Astrocyte of the cerebellum (primary cell): Measurements from ENCODE around the gene STC2.

Source experiments
- DNase-seq: peaks from one replicate; pipeline ENCODE4 v3.0.0-alpha.2; 2011; ENCODE audit warnings: low read depth
- H3K4me3 ChIP-seq: 2 replicates; pipeline ENCODE4 v1.5.1; 2011; ENCODE audit warnings: mild to moderate bottlenecking, low read depth, low read length, moderate library complexity
- in situ Hi-C: cut with HindIII; loops from 2 replicates; pipeline ENCODE4 v1.10.0; 2017; ENCODE audit warnings: low sequenced_read_pairs
- TF ChIP-seq, protein P1 (sequence below): IDR thresholded peaks from 2 replicates; pipeline ENCODE4 v1.5.1; 2012; ENCODE audit warnings: low read length, low read depth, moderate library complexity, mild to moderate bottlenecking; ENCODE audit errors: missing control alignments

STC2 gene

GRCh38 chr5:173294673-173295320, 33.4 kb downstream of the STC2 start:
- TF ChIP-seq, protein P1, sequence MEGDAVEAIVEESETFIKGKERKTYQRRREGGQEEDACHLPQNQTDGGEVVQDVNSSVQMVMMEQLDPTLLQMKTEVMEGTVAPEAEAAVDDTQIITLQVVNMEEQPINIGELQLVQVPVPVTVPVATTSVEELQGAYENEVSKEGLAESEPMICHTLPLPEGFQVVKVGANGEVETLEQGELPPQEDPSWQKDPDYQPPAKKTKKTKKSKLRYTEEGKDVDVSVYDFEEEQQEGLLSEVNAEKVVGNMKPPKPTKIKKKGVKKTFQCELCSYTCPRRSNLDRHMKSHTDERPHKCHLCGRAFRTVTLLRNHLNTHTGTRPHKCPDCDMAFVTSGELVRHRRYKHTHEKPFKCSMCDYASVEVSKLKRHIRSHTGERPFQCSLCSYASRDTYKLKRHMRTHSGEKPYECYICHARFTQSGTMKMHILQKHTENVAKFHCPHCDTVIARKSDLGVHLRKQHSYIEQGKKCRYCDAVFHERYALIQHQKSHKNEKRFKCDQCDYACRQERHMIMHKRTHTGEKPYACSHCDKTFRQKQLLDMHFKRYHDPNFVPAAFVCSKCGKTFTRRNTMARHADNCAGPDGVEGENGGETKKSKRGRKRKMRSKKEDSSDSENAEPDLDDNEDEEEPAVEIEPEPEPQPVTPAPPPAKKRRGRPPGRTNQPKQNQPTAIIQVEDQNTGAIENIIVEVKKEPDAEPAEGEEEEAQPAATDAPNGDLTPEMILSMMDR, result no peak
- in situ Hi-C loops, result no loop called here
- no peak for DNase-seq
- H3K4me3 ChIP-seq, result no peak overlapping the region

- TF ChIP-seq, protein P1, result peak; percentile 82
- DNase-seq, result peak; percentile 68
- in situ Hi-C loops, result no loop called here
- no peak overlapping the region for H3K4me3 ChIP-seq
Observed at GRCh38 chr5:173293817-173294672, 34.2 kb downstream of the STC2 start.

GRCh38 chr5:173291722-173292658, 36.2 kb downstream of the STC2 start:
- no peak for DNase-seq
- TF ChIP-seq, protein P1, result no peak
- in situ Hi-C loops, result no loop called here
- H3K4me3 ChIP-seq, result no peak overlapping the region

GRCh38 chr5:173290477-173291131, 37.6 kb downstream of the STC2 start:
- DNase-seq, result no peak
- in situ Hi-C loops, result no loop called here

GRCh38 chr5:173289372-173289771, 38.8 kb downstream of the STC2 start:
- TF ChIP-seq, protein P1, result no peak
- in situ Hi-C loops, result no loop called here
- no peak for DNase-seq
- no peak overlapping the region for H3K4me3 ChIP-seq

More at GRCh38 chr5:173290477-173291131, 37.6 kb downstream of the STC2 start:
- H3K4me3 ChIP-seq, result no peak overlapping the region
- TF ChIP-seq, protein P1, result no peak

DNA sequence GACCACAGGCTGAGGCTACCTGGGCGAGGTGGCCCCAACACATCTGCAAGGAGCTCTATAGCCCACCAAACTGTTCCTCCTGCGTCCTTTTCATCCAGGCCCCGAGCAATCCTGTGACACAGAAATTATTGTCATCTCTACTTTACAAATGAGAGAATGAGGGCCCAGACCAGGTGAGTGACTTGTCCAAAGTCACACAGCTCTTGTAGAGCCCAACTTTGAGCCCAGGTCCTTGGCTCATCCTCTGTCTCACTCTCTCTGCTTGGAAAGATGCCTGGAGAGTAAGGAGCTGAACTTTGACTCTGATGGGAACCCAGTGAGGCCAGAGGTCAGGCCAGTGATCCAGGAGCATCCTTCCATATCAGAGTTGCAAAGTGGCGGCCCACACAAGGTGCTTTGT, 39.6 kb downstream of the STC2 start:
- H3K4me3 ChIP-seq, result no peak overlapping the region
- no peak for DNase-seq
- in situ Hi-C loops, result no loop called here
- TF ChIP-seq, protein P1, result no peak
